HL-60/S4 treated with phorbol 12-myristate 13-acetate at 8.2 ng/mL for 4 days and 3 days (cell line): ENCODE results near the gene FAM53B.
"Not testable (repeated sequence)": the region's sequence is repeated elsewhere in the genome, so short reads cannot be mapped to it uniquely, and the experiment has no call there.

Source experiments
- in situ Hi-C: fragments of 300-500 bp; cut with MboI; formaldehyde crosslinking; loops from 2 replicates; pipeline ENCODE4 v1.15.0; 2022; ENCODE audit warnings: low sequenced_read_pairs

The FAM53B gene

GRCh38 chr10:124618470-124619073, 125.6 kb downstream of the FAM53B start:
- in situ Hi-C loops, result no loop called here

- in situ Hi-C loops, result no loop called here
Observed at GRCh38 chr10:124616836-124617130, 127.4 kb downstream of the FAM53B start.

- in situ Hi-C loops, result no loop called here
Observed at GRCh38 chr10:124616040-124616835, 127.9 kb downstream of the FAM53B start.

- in situ Hi-C loops, result no loop called here
Observed at GRCh38 chr10:124615259-124615658, 128.9 kb downstream of the FAM53B start.

GRCh38 chr10:124614003-124614659, 130.0 kb downstream of the FAM53B start:
- in situ Hi-C loops, result no loop called here

- in situ Hi-C loops, result no loop called here
Observed at GRCh38 chr10:124612611-124613498, 131.3 kb downstream of the FAM53B start.

GRCh38 chr10:124611738-124612137, 132.4 kb downstream of the FAM53B start:
- in situ Hi-C loops, result no loop called here

- in situ Hi-C loops, result not testable (repeated sequence)
Observed at GRCh38 chr10:124610851-124611250, 133.3 kb downstream of the FAM53B start.

- in situ Hi-C loops, result not testable (repeated sequence)
Observed at GRCh38 chr10:124610186-124610585, 134.0 kb downstream of the FAM53B start.

- in situ Hi-C loops, result no loop called here
Observed at GRCh38 chr10:124609698-124610097, 134.5 kb downstream of the FAM53B start.

GRCh38 chr10:124608093-124608721, 136.0 kb downstream of the FAM53B start:
- in situ Hi-C loops, result no loop called here

GRCh38 chr10:124607693-124608092, 136.5 kb downstream of the FAM53B start:
- in situ Hi-C loops, result no loop called here

GRCh38 chr10:124606822-124607221, 137.4 kb downstream of the FAM53B start:
- in situ Hi-C loops, result no loop called here

GRCh38 chr10:124605856-124606812, 138.0 kb downstream of the FAM53B start:
- in situ Hi-C loops, result no loop called here

GRCh38 chr10:124605481-124605855, 138.7 kb downstream of the FAM53B start:
- in situ Hi-C loops, result no loop called here

- in situ Hi-C loops, result no loop called here
Observed at GRCh38 chr10:124605001-124605370, 139.2 kb downstream of the FAM53B start.

- in situ Hi-C loops, result no loop called here
Observed at GRCh38 chr10:124604214-124605000, 139.8 kb downstream of the FAM53B start.

- in situ Hi-C loops, result no loop called here
Observed at GRCh38 chr10:124603376-124604213, 140.6 kb downstream of the FAM53B start.
